ENCODE measurements around the gene OSR1.
"Not testable (repeated sequence)": the region's sequence is repeated elsewhere in the genome, so short reads cannot be mapped to it uniquely, and the experiment has no call there.

Gene OSR1

DNA sequence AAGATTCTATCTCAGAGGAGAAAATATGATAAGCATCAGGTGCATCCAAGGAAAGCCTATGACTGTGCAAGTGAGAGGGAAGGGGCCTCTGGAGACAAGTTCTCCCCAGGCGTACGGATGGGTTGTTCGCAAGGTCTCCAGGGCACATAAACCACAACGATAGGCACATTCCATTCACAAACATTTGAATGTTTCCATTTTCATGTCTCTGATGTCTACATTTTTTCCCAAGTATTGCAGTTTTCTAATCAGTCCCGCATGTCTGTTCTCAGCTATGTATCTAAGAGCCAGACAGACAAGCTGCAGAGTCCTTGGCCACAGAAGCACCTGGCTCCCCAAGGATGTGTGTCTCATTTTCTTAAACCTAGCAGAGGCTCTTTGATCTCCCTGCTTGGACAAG lies 28.0 kb downstream of the OSR1 start:
- no peak for FAIRE-seq

GRCh38 chr2:19329445-19329844 lies 29.0 kb downstream of the OSR1 start:
- no peak for FAIRE-seq

- FAIRE-seq = no peak
These were observed 30.9 kb downstream of the OSR1 start for GRCh38 chr2:19327496-19327895.

DNA sequence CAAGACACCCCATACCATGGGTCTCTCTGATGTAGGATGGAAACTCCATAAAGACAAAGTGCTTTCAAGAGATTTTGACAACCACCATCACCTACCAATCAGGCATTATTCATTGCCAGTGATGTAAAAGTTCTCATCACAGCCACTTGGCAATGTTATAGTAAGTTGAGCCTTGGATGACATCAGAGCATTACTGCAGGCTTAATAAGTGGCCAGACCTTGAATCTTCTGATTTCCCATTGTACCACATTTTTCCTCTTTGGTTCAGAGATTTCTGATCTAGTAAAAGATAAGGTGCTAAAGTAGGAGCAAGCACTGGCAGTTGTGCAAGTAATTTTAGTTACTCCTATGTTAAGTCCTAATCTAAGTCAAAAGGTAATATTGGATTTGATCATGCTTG lies 36.5 kb downstream of the OSR1 start:
- no peak for FAIRE-seq

GRCh38 chr2:19320813-19321212 lies 37.6 kb downstream of the OSR1 start:
- no peak for FAIRE-seq

GRCh38 chr2:19319698-19320097 lies 38.7 kb downstream of the OSR1 start:
- FAIRE-seq = no peak

GRCh38 chr2:19319064-19319463 lies 39.4 kb downstream of the OSR1 start:
- FAIRE-seq = no peak

- FAIRE-seq = no peak
These were observed 44.9 kb downstream of the OSR1 start for GRCh38 chr2:19313553-19313952.

GRCh38 chr2:19312949-19313348 lies 45.5 kb downstream of the OSR1 start:
- FAIRE-seq = no peak

GRCh38 chr2:19306065-19306464 lies 52.4 kb downstream of the OSR1 start:
- FAIRE-seq = not testable (repeated sequence)

- FAIRE-seq = not testable (repeated sequence)
These were observed 52.9 kb downstream of the OSR1 start for GRCh38 chr2:19305400-19306055.

GRCh38 chr2:19301706-19302105 lies 56.7 kb downstream of the OSR1 start:
- FAIRE-seq = no peak

All from colon (tissue), 2 donors.